Activated CD4-positive, alpha-beta memory T cell treated with anti-CD3 and anti-CD28 coated beads, Interleukin-2, amount 10 ng/mL, durations not matched to agents 7 days and 5 days (primary cell): Measurements from ENCODE around the gene RPS6KA2. TPM values are rescaled to one million over a fixed set of nuclear protein-coding genes. Genes with fewer than 3 reads are reported as not detected.
A peak's percentile ranks its signal among the peaks of the same experiment; 100 is the strongest.
"Not testable (repeated sequence)": the region's sequence is repeated elsewhere in the genome, so short reads cannot be mapped to it uniquely, and the experiment has no call there.

Source experiments
- CTCF ChIA-PET: fragments of 350-600 bp; sonication (Branson Sonifier 250); formaldehyde crosslinking; loops from one replicate; lab custom pipeline; 2021; ENCODE audit warnings: antibody characterized with exemption, inconsistent platforms; lab: Charles Lee
- POLR2A ChIA-PET: fragments of 350-600 bp; sonication (Branson Sonifier 250); formaldehyde crosslinking; loops from one replicate; lab custom pipeline; 2021; ENCODE audit warnings: antibody characterized with exemption; lab: Charles Lee
- DNase-seq: peaks from one replicate; pipeline ENCODE4 v3.0.0-alpha.2; 2020
- H3K27ac Mint-ChIP-seq: one replicate; pipeline ENCODE4 v1.8.0; 2021; ENCODE audit warnings: mild to moderate bottlenecking, mixed read lengths
- H3K27me3 Mint-ChIP-seq: one replicate; pipeline ENCODE4 v1.8.0; 2021; ENCODE audit warnings: mixed read lengths
- H3K36me3 Mint-ChIP-seq: one replicate; pipeline ENCODE4 v1.8.0; 2021; ENCODE audit warnings: low read depth, mixed read lengths
- H3K4me1 Mint-ChIP-seq: one replicate; pipeline ENCODE4 v1.8.0; 2021; ENCODE audit warnings: mixed read lengths
- H3K4me3 Mint-ChIP-seq: one replicate; pipeline ENCODE4 v1.8.0; 2021; ENCODE audit warnings: mild to moderate bottlenecking, mixed read lengths
- H3K9me3 Mint-ChIP-seq: one replicate; pipeline ENCODE4 v1.8.0; 2021; ENCODE audit warnings: mixed read lengths
- total RNA-seq, 2 experiments: library from RNA; stranded (reverse); gene quantifications; one replicate each; pipeline ENCODE4 v1.2.3, GENCODE V29; 2021

Gene RPS6KA2
- total RNA-seq, 2 experiments from 2014 or later: 6.3 to 6.5 TPM

DNA sequence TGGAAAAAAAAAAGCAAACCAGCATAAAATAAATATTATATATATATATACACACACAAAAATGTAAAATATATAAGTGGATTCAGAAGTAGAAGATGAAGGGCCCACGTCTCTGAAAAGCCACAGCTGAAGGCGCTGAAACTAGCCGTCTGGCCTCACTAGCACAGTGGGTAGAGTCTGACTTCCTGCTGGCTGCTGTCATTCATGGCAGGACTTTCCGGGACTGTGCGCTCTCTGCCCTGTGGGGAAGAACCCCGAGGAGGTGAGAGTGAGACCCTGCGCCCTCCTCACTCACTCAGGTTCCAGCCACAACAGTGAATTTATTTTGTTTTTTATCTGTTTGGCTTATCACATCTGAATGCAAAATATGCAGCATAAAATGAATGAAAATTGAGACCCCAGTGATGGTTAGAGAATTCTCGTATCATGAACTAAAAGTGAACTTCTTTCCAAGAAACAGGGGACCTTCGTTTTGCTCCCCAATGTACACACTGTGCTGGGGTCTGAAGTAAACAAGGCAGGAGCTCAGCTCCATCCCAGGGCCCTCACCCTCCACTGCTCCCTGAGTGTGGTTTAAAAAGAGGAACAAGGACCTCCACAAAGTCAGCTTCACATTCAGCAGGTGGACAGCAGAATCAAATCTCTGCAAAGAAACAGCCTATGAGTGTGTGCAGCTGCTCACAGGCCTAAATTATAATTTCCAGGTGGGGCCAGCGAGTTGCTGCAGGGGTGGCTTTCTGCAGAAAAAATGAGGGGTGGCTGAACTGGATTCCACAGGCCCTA lies 39.2 kb downstream of the RPS6KA2 start:
- H3K27ac Mint-ChIP-seq: no peak overlapping the region
- no peaks in the 10 kb centered on the region for H3K27me3 Mint-ChIP-seq
- H3K36me3 Mint-ChIP-seq: no peaks in the 10 kb centered on the region
- no peak overlapping the region for H3K4me3 Mint-ChIP-seq
- H3K4me1 Mint-ChIP-seq: peaks cover 12% of the 10 kb centered on the region
- POLR2A ChIA-PET: interaction anchor here (1.4 kb wide), 1 partner anchor 15 kb away, joined by 3 read pairs; no protein-coding TSS in a partner anchor
- H3K9me3 Mint-ChIP-seq: no peaks in the 10 kb centered on the region
- CTCF ChIA-PET: no interaction called here
- DNase-seq: no peak

DNA sequence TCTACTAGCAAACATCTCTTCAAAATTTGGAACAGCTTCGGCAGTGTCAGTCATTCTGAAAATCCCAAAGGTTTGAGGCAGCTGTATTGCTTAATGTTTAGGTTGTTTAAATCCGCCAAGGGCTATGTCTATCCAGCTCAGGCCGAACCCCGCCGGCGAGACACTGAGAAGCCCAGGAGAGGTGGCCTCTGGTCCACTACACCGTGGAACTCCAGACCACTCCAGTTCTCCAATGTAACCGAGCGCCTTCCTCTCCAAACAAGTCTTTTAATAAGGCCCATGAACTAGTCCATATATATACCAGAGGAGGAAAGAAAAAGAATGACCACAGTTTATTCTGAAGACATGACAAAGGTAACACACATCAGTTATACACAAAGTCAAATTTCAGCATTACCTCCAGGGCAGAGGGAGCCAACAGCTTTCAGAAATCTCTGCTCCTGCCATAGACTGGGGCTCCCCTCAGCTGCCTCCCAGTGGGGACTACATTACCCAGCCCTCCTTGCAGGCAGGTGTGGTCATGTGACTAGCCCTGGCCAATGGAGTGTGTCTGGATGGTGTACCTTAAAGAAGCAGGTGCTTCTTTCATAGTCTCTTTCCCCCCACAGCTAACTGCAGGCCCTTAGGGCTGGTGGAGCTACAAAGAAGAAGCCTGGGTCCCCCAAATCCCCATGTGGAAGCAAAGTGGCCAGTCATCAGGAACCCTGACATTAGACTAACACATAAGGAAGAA lies 40.5 kb downstream of the RPS6KA2 start, which contains the start of gene RAMACL:
Gene RAMACL (minus strand): TSS at position 255 of the 733 bp plus-strand sequence. CDS start 201 bp downstream, at position 54.
- Mint-ChIP-seq H3K36me3 (no peaks in the 10 kb centered on the region), H3K4me1 (peaks cover 12% of the 10 kb centered on the region)
- CTCF ChIA-PET: no interaction called here

GRCh38 chr6:166584853-166585429 lies 42.1 kb downstream of the RPS6KA2 start:
- Mint-ChIP-seq H3K27ac (no peak overlapping the region), H3K4me1 (peaks cover 12% of the 10 kb centered on the region), H3K9me3 (no peaks in the 10 kb centered on the region), H3K4me3 (no peak overlapping the region), H3K36me3 (no peaks in the 10 kb centered on the region), H3K27me3 (no peaks in the 10 kb centered on the region)
- DNase-seq: no peak
- ChIA-PET CTCF (no interaction called here), POLR2A (no interaction called here)

More for the DNA sequence above, 40.5 kb downstream of the RPS6KA2 start, which contains the start of gene RAMACL:
- Mint-ChIP-seq H3K4me3 (no peak within 1 kb of the TSS), H3K9me3 (no peaks in the 10 kb centered on the region), H3K27me3 (no peaks in the 10 kb centered on the region), H3K27ac (no peak within 1 kb of the TSS)
- peak; percentile 53 for DNase-seq
- POLR2A ChIA-PET: no interaction called here

DNA sequence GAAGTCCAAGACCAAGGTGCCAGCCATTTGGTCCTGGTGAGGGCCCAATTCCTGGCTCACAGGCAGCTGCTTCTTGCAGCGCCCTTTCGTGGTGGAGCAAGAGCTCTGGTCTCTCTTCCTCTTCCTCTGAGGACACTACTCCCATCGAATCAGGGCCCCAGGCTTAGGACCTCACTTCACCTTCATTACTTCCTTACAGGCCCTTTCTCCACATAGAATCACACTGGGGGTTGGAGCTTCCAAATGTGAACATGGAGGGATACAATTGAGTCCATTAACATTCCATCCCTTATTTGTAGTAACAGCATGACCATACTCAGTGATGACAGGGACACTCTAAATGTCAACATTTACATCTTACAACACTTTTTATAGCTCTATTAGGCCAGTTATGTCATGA lies 42.9 kb downstream of the RPS6KA2 start:
- Mint-ChIP-seq H3K4me1 (peaks cover 7% of the 10 kb centered on the region), H3K36me3 (no peaks in the 10 kb centered on the region), H3K27me3 (no peaks in the 10 kb centered on the region), H3K4me3 (no peak overlapping the region), H3K27ac (no peak overlapping the region), H3K9me3 (no peaks in the 10 kb centered on the region)
- ChIA-PET CTCF (interaction anchor here (1.1 kb wide), 1 partner anchor 307 kb away, joined by 4 read pairs; no protein-coding TSS in a partner anchor), POLR2A (no interaction called here)
- no peak for DNase-seq

- no peaks in the 10 kb centered on the region for H3K9me3 Mint-ChIP-seq
- no peak overlapping the region for H3K4me3 Mint-ChIP-seq
- ChIA-PET POLR2A (no interaction called here), CTCF (interaction anchor here (1.1 kb wide), 1 partner anchor 306 kb away, joined by 4 read pairs; no protein-coding TSS in a partner anchor)
- no peak for DNase-seq
- H3K36me3 Mint-ChIP-seq: no peaks in the 10 kb centered on the region
- H3K27me3 Mint-ChIP-seq: no peaks in the 10 kb centered on the region
- no peaks in the 10 kb centered on the region for H3K4me1 Mint-ChIP-seq
- H3K27ac Mint-ChIP-seq: no peak overlapping the region
Observed at GRCh38 chr6:166583230-166583965, 43.7 kb downstream of the RPS6KA2 start.

DNA sequence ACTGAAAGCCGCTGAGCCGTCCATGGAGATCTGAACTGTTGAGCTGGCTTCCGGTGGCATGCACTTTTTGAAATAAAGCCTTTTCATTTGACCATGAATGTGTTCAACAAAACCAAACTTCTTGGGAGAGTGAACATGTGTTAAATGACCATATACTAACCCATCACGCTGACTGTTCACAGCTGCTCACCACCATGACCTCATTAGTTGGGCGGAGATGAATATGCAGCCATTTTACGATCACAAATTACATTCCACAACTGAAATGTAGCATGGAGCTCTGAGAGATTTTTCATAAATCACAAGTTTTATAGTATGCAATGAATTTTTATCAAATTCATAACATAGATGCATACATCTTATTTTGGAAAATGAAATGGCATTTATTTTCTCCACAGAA lies 44.8 kb downstream of the RPS6KA2 start:
- POLR2A ChIA-PET: no interaction called here
- H3K9me3 Mint-ChIP-seq: no peaks in the 10 kb centered on the region

GRCh38 chr6:166581801-166582200 lies 45.2 kb downstream of the RPS6KA2 start:
- H3K27ac Mint-ChIP-seq, DNase-seq, H3K4me1 Mint-ChIP-seq, CTCF ChIA-PET, H3K4me3 Mint-ChIP-seq, H3K36me3 Mint-ChIP-seq, POLR2A ChIA-PET, H3K27me3 Mint-ChIP-seq, H3K9me3 Mint-ChIP-seq: not testable (repeated sequence)

More for the DNA sequence above, 44.8 kb downstream of the RPS6KA2 start:
- no peaks in the 10 kb centered on the region for H3K4me1 Mint-ChIP-seq
- no peak for DNase-seq
- no peaks in the 10 kb centered on the region for H3K36me3 Mint-ChIP-seq
- no peak overlapping the region for H3K27ac Mint-ChIP-seq
- no peaks in the 10 kb centered on the region for H3K27me3 Mint-ChIP-seq
- H3K4me3 Mint-ChIP-seq: no peak overlapping the region
- CTCF ChIA-PET: no interaction called here

DNA sequence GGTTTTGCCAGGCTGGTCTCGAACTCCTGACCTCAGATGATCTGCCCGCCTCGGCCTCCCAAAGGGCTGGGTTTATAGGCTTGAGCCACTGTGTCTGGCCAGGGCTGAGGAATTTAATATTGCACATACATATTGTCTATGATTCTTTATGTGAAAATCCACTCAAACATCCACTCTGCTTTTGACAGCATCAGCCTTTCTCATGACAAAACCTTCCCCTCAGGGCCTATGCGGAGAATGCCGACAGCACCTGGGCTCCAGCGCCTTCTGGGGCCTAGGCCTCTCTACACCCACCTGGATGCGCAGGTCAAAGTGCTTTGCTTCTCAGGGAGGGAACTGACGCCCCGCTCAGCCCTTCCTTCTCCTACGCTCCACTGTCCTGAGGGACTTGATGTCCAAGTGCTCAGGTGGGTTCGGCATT lies 46.0 kb downstream of the RPS6KA2 start:
- Mint-ChIP-seq H3K36me3 (no peaks in the 10 kb centered on the region), H3K4me1 (no peaks in the 10 kb centered on the region)
- POLR2A ChIA-PET: no interaction called here

DNA sequence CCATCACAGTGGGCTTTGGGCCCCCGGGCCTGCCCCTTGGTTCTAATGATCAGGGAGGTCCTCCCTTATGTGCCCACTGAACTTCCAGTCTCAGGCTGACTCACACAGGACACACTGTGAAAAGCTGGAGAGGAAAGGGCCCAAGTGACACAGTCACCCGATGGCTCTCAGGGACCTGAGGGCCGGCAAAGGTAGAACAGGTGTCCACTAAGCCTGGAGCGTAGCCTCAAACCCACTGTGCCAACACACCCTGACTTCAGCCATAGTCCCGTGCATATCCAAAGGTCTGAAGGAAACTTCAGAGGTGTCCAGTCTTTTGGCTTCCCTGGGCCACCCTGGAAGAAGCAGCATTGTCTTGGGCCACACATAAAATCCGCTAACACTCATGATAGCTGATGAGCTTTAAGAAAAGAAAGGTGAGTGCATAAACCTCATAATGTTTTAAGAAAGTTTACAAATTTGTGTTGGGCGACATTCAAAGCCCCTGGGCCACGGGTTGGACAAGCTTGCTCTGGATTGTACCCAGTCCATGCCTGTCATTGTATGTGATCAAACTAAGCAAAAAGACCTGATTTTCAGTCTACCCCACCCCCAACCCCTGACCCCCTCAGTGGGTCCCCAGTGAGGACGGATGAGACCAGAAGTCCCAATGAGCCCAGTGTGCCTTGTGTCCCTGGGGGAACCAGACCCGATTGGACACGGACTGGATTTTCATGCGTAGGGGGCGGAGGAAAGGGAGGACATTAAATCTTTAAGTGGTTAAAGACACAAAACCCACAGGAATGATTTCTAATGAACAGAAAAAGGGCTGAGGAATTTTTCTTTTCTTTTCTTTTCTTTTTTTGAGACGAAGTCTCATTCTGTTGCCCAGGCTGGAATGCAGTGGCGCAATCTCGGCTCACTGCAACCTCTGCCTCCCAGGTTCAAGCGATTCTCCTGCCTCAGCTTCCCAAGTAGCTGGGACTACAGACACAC lies 46.7 kb downstream of the RPS6KA2 start:
- H3K27me3 Mint-ChIP-seq: no peaks in the 10 kb centered on the region

More for the DNA sequence above, 46.0 kb downstream of the RPS6KA2 start:
- Mint-ChIP-seq H3K27me3 (no peaks in the 10 kb centered on the region), H3K9me3 (peaks cover 5% of the 10 kb centered on the region), H3K27ac (no peak overlapping the region), H3K4me3 (no peak overlapping the region)
- CTCF ChIA-PET: no interaction called here
- no peak for DNase-seq

DNA sequence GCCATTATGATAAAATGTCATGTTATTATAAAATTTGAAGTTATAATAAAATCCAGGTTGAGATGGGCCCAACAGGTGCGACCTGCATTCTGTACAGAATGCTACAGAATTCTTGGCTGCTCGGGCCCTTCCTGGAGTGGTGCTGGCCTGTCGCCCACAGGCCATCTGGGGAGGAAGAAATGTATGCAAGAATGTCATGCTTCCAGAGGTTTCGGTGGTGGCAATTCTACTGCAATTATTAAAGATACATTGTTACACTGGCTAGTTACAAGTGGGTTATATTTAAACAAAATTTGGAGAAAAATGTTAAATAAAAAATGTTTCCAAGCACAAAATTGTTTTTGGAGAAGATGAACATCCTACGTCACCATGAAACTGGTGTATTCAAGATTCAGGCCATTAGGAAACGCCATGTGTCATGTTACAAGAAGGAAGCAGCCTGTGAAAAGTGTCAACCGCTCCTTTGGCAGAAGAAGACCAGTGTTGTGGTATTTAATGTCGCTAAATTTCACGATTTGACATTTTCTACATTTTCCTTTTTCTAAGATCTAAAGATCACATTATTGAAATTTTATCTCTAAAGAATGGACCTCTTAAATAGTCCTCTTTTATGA lies 47.7 kb downstream of the RPS6KA2 start:
- no peak overlapping the region for H3K4me3 Mint-ChIP-seq
- no peaks in the 10 kb centered on the region for H3K27me3 Mint-ChIP-seq
- H3K9me3 Mint-ChIP-seq: peaks cover 6% of the 10 kb centered on the region
- DNase-seq: no peak
- no peaks in the 10 kb centered on the region for H3K4me1 Mint-ChIP-seq
- no peaks in the 10 kb centered on the region for H3K36me3 Mint-ChIP-seq
- POLR2A ChIA-PET: no interaction called here
- CTCF ChIA-PET: no interaction called here
- no peak overlapping the region for H3K27ac Mint-ChIP-seq

More for the DNA sequence above, 46.7 kb downstream of the RPS6KA2 start:
- Mint-ChIP-seq H3K27ac (no peak overlapping the region), H3K9me3 (peaks cover 6% of the 10 kb centered on the region), H3K4me1 (no peaks in the 10 kb centered on the region), H3K36me3 (no peaks in the 10 kb centered on the region), H3K4me3 (no peak overlapping the region)
- ChIA-PET POLR2A (no interaction called here), CTCF (no interaction called here)
- no peak for DNase-seq

DNA sequence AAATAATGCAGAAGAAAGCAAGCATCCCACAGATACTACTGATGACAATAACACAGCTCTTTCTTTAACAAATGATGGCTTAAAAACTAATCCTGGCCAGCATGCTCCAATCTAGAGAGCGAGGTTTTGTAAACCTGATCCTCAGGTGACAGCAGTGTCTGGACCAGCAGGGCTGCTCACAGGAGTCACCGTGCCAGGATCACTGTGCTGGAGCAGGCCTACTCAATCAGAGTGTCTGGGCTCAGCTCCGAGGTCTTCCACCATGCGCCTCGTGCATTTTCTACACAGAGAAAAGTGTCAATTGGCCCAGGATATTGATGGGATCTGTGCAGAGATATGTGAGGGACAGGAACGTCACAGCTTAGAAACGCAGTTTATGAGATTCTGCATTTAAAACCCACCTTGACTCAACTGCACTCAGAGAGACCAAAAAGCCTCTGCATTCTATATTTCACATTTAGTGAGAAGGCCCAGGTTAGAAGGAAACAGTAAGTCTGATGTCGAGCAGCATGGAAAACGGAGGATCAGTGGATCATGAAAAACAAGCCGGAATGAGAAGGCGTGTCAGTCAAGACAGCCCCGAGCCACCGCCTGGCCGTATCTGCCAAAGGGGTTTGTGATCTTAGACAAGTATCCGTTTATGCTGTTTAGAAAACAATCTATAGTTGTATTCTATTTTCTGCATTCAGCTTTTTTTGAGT lies 48.4 kb downstream of the RPS6KA2 start:
- POLR2A ChIA-PET: interaction anchor here (1.0 kb wide), 1 partner anchor 11 kb away, joined by 3 read pairs; no protein-coding TSS in a partner anchor
- CTCF ChIA-PET: no interaction called here
- no peak overlapping the region for H3K27ac Mint-ChIP-seq
- no peak for DNase-seq
- no peaks in the 10 kb centered on the region for H3K36me3 Mint-ChIP-seq
- H3K4me1 Mint-ChIP-seq: no peaks in the 10 kb centered on the region
- no peak overlapping the region for H3K4me3 Mint-ChIP-seq
- H3K27me3 Mint-ChIP-seq: no peaks in the 10 kb centered on the region
- peaks cover 6% of the 10 kb centered on the region for H3K9me3 Mint-ChIP-seq
